HTERT RPE-1 (cell line): ENCODE results near the gene PDGFRA.

ENCODE experiments used
- in situ Hi-C: fragments of 300-500 bp; cut with MboI; formaldehyde crosslinking; loops from 4 replicates; pipeline ENCODE4 v1.14.3; 2020; ENCODE audit warnings: low sequenced_read_pairs

The PDGFRA gene

GRCh38 chr4:54228961-54229501, at the start of gene PDGFRA:
PDGFRA (plus strand) TSS chr4:54229293; CDS start chr4:54258769, 29,476 bp downstream.
- in situ Hi-C loops: no loop called here

GRCh38 chr4:54184581-54184980, 44.5 kb upstream of the PDGFRA start:
- in situ Hi-C loops: no loop called here

GRCh38 chr4:54185044-54185780, 43.9 kb upstream of the PDGFRA start:
- in situ Hi-C loops: no loop called here

- in situ Hi-C loops: no loop called here
Observed at GRCh38 chr4:54185866-54186265, 43.2 kb upstream of the PDGFRA start.

- in situ Hi-C loops: no loop called here
Observed at GRCh38 chr4:54186371-54186770, 42.7 kb upstream of the PDGFRA start.

- in situ Hi-C loops: no loop called here
Observed at GRCh38 chr4:54187148-54187547, 41.9 kb upstream of the PDGFRA start.

- in situ Hi-C loops: no loop called here
Observed at GRCh38 chr4:54189140-54189539, 40.0 kb upstream of the PDGFRA start.

- in situ Hi-C loops: no loop called here
Observed at GRCh38 chr4:54192811-54193210, 36.3 kb upstream of the PDGFRA start.

GRCh38 chr4:54197926-54198325, 31.2 kb upstream of the PDGFRA start:
- in situ Hi-C loops: no loop called here

- in situ Hi-C loops: no loop called here
Observed at GRCh38 chr4:54199919-54200318, 29.2 kb upstream of the PDGFRA start.

GRCh38 chr4:54209617-54210016, 19.5 kb upstream of the PDGFRA start:
- in situ Hi-C loops: no loop called here

GRCh38 chr4:54213001-54213400, 16.1 kb upstream of the PDGFRA start:
- in situ Hi-C loops: no loop called here

GRCh38 chr4:54213761-54214160, 15.3 kb upstream of the PDGFRA start:
- in situ Hi-C loops: no loop called here

- in situ Hi-C loops: no loop called here
Observed at GRCh38 chr4:54215379-54216077, 13.6 kb upstream of the PDGFRA start.

- in situ Hi-C loops: no loop called here
Observed at GRCh38 chr4:54217642-54218495, 11.2 kb upstream of the PDGFRA start.

- in situ Hi-C loops: no loop called here
Observed at GRCh38 chr4:54218736-54219135, 10.4 kb upstream of the PDGFRA start.

GRCh38 chr4:54224996-54225597, 4.0 kb upstream of the PDGFRA start:
- in situ Hi-C loops: no loop called here

- in situ Hi-C loops: no loop called here
Observed at GRCh38 chr4:54225598-54226403, 3.3 kb upstream of the PDGFRA start.

GRCh38 chr4:54226404-54227255, 2.5 kb upstream of the PDGFRA start:
- in situ Hi-C loops: no loop called here
